Activated naive CD8-positive, alpha-beta T cell treated with anti-CD3 and anti-CD28 coated beads, Interleukin-2, amount 10 ng/mL, durations not matched to agents 7 days and 5 days (primary cell): ENCODE data around the gene C2. TPM values are rescaled to one million over a fixed set of nuclear protein-coding genes. Genes with fewer than 3 reads are reported as not detected.
A peak's percentile ranks its signal among the peaks of the same experiment; 100 is the strongest.
"Not testable (repeated sequence)": the region's sequence is repeated elsewhere in the genome, so short reads cannot be mapped to it uniquely, and the experiment has no call there.

ENCODE experiments used
- ATAC-seq: fragments of 150-1000 bp; cut with Tn5 transposase; one replicate; pipeline ENCODE4 v1.10.0; 2021; ENCODE audit warnings: low read depth, moderate library complexity
- POLR2A ChIA-PET: fragments of 350-600 bp; sonication (Branson Sonifier 250); formaldehyde crosslinking; loops from one replicate; lab custom pipeline; 2021; ENCODE audit warnings: antibody characterized with exemption; lab: Charles Lee
- DNase-seq: peaks from one replicate; pipeline ENCODE4 v3.0.0; 2021
- H3K27ac Mint-ChIP-seq: one replicate; pipeline ENCODE4 v1.8.0; 2022; ENCODE audit warnings: mild to moderate bottlenecking, mixed read lengths
- H3K27me3 Mint-ChIP-seq: one replicate; pipeline ENCODE4 v1.8.0; 2022; ENCODE audit warnings: mild to moderate bottlenecking, moderate library complexity, mixed read lengths
- H3K36me3 Mint-ChIP-seq: one replicate; pipeline ENCODE4 v1.8.0; 2021; ENCODE audit warnings: mild to moderate bottlenecking, mixed read lengths
- H3K4me1 Mint-ChIP-seq: one replicate; pipeline ENCODE4 v1.8.0; 2021; ENCODE audit warnings: mixed read lengths
- H3K4me3 Mint-ChIP-seq: one replicate; pipeline ENCODE4 v1.8.0; 2022; ENCODE audit warnings: mild to moderate bottlenecking, moderate library complexity, mixed read lengths
- H3K9me3 Mint-ChIP-seq: one replicate; pipeline ENCODE4 v1.8.0; 2021; ENCODE audit warnings: mixed read lengths
- total RNA-seq, 2 experiments: library from RNA; stranded (reverse); gene quantifications; one replicate each; pipeline ENCODE4 v1.2.3, GENCODE V29; 2021

C2 gene
- total RNA-seq, 2 experiments from 2014 or later, result 2.1 to 2.2 TPM

DNA sequence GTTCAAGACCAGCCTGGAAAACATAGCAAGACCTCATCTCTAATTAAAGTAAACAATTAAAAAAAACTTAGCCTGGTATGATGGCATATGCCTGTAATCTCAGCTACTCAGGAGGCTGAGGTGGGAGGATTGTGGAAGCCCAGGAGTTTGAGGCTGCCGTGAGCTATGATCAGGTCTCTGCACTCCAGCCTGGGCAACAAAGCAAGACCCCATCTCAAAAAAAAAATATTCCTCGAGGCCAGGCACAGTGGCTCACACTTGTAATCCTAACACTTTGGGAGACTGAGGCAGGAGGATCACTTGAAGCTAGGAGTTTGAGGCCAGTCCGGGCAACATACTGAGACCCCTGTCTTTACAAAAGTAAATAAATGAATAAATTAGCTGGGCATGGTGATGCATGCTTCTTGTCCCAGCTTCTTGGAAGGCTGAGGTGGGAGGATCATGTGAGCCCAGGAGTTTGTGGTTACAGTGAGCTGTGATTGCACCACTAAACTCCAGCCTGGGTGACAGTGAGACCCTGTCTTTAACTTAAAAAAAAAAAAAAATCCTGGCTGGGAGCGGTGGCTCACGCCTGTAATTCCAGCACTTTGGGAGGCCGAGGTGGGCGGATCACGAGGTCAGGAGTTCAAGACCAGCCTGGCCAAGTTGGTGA, 9.3 kb upstream of the C2 start:
- no peak for ATAC-seq
- Mint-ChIP-seq H3K27me3 (no peaks in the 10 kb centered on the region), H3K4me1 (no peaks in the 10 kb centered on the region), H3K27ac (no peak overlapping the region), H3K36me3 (no peaks in the 10 kb centered on the region), H3K9me3 (no peaks in the 10 kb centered on the region), H3K4me3 (no peak overlapping the region)
- POLR2A ChIA-PET, result no interaction called here
- no peak for DNase-seq

DNA sequence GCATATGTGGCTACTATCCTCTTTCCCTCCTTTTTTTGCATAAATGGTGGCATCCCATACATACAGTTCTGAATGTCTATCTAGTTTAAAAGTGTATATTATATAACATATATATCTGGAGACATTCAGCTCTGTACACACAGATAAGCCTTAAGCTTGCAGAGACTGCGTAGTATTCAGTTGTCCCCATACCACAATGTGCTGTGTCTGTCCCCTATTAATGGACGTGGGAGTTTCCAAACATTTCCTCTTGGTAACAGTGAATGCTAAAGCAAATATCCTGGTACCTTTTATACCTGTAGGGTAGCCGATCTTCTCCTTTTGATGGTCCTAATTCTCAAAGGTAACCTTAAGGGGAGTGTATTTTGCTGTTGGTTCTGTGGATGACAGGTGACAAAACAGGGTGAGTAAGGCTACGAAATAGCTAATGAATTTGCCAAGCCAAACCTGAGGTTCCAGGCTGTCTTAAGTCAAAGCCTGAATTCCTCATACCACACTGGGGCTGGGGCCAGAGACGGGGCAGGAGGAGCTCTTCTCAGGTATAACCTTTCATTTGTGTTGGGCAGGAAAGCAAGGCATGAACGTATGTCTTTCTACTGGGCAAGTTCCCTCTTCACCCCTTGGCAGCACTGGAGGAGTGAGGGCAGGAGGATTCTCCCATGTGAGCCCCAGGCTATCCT, 7.8 kb upstream of the C2 start:
- DNase-seq (no peak), ATAC-seq (no peak)
- Mint-ChIP-seq H3K4me3 (no peak overlapping the region), H3K4me1 (no peaks in the 10 kb centered on the region), H3K36me3 (no peaks in the 10 kb centered on the region), H3K27me3 (peaks cover 2% of the 10 kb centered on the region), H3K9me3 (no peaks in the 10 kb centered on the region), H3K27ac (no peak overlapping the region)
- POLR2A ChIA-PET, result interaction anchor here (0.7 kb wide), 1 partner anchor 22 kb away, joined by 3 read pairs; the partner anchor contains the start of gene EHMT2

DNA sequence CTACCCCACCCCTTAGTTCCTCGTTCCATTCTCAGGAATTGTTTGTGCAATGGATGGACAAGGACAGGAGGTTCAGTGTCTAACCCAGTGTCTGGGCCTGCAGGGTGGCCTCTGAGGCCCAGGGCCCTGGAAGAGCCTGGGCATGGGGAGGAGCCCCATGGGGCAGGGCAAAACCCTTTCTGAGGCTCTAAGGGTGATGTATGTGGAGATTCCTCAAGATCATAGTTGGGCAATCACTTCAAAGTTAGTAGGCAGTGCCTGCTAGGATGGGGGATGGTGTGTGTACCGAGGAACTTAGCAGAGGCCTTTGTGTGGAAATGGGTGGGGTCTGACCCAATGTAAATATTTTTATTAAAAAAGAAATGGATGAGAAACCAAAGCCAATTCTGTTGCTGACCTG, 6.7 kb upstream of the C2 start:
- H3K4me3 Mint-ChIP-seq, result no peak overlapping the region
- DNase-seq, result no peak
- H3K4me1 Mint-ChIP-seq, result no peaks in the 10 kb centered on the region
- H3K9me3 Mint-ChIP-seq, result no peaks in the 10 kb centered on the region
- peaks cover 2% of the 10 kb centered on the region for H3K27me3 Mint-ChIP-seq
- POLR2A ChIA-PET, result interaction anchor here (0.9 kb wide), 1 partner anchor 12 kb away, joined by 4 read pairs; no protein-coding TSS in a partner anchor
- no peaks in the 10 kb centered on the region for H3K36me3 Mint-ChIP-seq
- ATAC-seq, result no peak
- no peak overlapping the region for H3K27ac Mint-ChIP-seq

DNA sequence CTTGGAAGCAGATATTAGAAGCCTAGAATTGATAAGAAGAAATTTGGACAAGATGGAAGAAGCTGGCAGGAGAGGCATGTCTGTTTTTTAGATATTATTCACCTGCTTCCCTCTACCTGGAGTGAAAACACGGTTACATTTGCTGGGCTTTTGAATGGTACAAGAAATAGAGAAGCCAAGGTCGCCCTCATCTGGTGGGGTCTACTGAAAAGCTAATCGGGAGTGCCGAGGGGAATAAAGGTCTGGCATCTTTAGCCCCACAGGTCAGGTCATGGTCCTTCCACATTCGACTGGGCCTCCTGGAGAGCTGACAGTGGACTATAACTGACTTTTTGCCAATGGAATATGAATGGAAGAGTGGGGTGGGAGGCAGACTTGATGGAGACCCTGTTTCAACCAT, 4.6 kb upstream of the C2 start:
- no peak overlapping the region for H3K4me3 Mint-ChIP-seq
- H3K36me3 Mint-ChIP-seq, result no peaks in the 10 kb centered on the region
- DNase-seq (no peak), ATAC-seq (peak; percentile 34)
- no peak overlapping the region for H3K27ac Mint-ChIP-seq
- POLR2A ChIA-PET, result no interaction called here
- peaks cover 8% of the 10 kb centered on the region for H3K27me3 Mint-ChIP-seq
- no peaks in the 10 kb centered on the region for H3K9me3 Mint-ChIP-seq
- no peaks in the 10 kb centered on the region for H3K4me1 Mint-ChIP-seq

DNA sequence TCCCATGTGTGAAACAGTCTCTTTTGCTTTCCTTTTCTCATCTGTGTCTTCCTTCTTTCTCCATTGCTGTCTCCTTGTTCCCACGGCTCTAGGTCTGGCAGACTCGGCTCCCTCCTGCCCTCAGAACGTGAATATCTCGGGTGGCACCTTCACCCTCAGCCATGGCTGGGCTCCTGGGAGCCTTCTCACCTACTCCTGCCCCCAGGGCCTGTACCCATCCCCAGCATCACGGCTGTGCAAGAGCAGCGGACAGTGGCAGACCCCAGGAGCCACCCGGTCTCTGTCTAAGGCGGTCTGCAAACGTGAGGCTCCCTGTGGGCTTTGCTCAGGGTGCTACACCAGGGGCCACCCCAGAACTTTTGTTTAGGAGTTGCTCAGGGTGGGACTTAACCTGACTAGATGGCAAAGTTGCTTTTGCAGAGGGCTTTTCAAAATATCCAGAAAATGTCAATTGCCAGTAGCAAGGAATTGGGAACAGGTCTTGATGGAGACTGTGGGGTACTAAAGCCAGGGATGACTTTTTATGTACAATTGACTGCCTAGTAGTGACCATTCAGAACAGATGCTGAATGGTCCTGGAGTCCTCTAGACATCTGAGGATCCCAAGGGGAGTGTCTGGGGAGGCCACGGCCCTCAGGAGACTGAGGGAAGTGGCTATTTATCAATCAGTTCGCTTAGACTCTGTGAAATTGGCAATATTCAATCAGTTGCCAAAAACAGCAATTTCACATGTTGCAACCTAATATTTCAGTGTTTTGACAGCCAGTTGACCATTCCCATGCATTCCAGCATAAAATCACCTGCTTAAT, 550 bp downstream of the C2 start:
- peaks cover 1% of the 10 kb centered on the region for H3K4me1 Mint-ChIP-seq
- DNase-seq (no peak), ATAC-seq (no peak)
- H3K36me3 Mint-ChIP-seq, result no peaks in the 10 kb centered on the region
- POLR2A ChIA-PET, result no interaction called here
- H3K27me3 Mint-ChIP-seq, result peaks cover 9% of the 10 kb centered on the region
- H3K4me3 Mint-ChIP-seq, result no peak overlapping the region
- no peaks in the 10 kb centered on the region for H3K9me3 Mint-ChIP-seq
- H3K27ac Mint-ChIP-seq, result no peak overlapping the region

DNA sequence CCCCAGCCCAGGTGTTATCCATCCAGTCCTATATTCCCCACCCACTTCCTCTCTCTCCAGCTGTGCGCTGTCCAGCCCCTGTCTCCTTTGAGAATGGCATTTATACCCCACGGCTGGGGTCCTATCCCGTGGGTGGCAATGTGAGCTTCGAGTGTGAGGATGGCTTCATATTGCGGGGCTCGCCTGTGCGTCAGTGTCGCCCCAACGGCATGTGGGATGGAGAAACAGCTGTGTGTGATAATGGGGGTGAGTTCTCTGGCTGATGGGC, 1.1 kb downstream of the C2 start:
- Mint-ChIP-seq H3K36me3 (no peaks in the 10 kb centered on the region), H3K9me3 (no peaks in the 10 kb centered on the region), H3K27ac (no peak overlapping the region), H3K4me1 (peaks cover 1% of the 10 kb centered on the region), H3K4me3 (no peak overlapping the region), H3K27me3 (peaks cover 12% of the 10 kb centered on the region)
- ATAC-seq (no peak), DNase-seq (no peak)
- POLR2A ChIA-PET, result no interaction called here

DNA sequence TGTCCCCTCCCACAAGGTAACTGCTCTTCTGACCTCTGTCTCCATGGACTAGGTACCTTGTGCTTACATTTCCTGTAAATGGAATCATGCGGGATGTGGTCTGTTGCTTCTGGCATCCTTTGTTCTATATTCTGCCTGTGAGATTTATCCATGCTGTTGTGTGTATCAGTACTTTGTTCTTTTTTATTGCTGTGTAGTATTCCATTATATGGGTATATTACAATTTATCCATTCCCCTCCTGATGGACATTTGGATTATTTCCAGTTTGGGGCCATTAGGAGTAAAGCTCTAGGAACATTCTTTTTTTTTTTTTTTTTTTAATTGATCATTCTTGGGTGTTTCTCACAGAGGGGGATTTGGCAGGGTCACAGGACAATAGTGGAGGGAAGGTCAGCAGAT, 3.4 kb downstream of the C2 start:
- Mint-ChIP-seq H3K9me3 (no peaks in the 10 kb centered on the region), H3K4me3 (no peak overlapping the region), H3K27ac (no peak overlapping the region), H3K36me3 (no peaks in the 10 kb centered on the region), H3K27me3 (peaks cover 9% of the 10 kb centered on the region), H3K4me1 (peaks cover 1% of the 10 kb centered on the region)
- ATAC-seq, result no peak
- no peak for DNase-seq
- POLR2A ChIA-PET, result no interaction called here

DNA sequence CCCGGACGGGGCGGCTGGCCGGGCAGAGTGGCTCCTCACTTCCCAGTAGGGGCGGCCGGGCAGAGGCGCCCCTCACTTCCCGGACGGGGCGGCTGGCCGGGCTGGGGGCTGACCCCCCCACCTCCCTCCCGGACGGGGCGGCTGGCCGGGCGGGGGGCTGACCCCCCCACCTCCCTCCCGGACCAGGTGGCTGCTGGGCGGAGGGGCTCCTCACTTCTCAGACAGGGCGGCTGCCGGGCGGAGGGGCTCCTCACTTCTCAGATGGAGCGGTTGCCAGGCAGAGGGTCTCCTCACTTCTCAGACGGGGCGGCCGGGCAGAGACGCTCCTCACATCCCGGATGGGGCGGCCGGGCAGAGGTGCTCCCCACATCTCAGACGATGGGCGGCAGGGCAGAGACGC, 4.6 kb downstream of the C2 start:
- H3K36me3 Mint-ChIP-seq, ATAC-seq, H3K27me3 Mint-ChIP-seq, H3K4me3 Mint-ChIP-seq, H3K27ac Mint-ChIP-seq, H3K9me3 Mint-ChIP-seq, DNase-seq, H3K4me1 Mint-ChIP-seq, POLR2A ChIA-PET: not testable (repeated sequence)

DNA sequence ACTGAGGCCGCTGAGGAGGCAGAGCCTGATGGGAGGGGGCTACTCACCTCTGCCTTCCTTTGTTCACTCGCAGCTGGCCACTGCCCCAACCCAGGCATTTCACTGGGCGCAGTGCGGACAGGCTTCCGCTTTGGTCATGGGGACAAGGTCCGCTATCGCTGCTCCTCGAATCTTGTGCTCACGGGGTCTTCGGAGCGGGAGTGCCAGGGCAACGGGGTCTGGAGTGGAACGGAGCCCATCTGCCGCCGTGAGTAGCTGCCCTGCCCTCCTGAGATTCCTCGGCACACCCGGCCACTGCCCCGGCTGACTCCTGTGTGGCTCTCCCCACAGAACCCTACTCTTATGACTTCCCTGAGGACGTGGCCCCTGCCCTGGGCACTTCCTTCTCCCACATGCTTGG, 6.0 kb downstream of the C2 start:
- Mint-ChIP-seq H3K4me1 (peaks cover 1% of the 10 kb centered on the region), H3K27me3 (peaks cover 4% of the 10 kb centered on the region), H3K27ac (no peak overlapping the region), H3K4me3 (no peak overlapping the region), H3K36me3 (no peaks in the 10 kb centered on the region), H3K9me3 (no peaks in the 10 kb centered on the region)
- ATAC-seq (no peak), DNase-seq (no peak)
- POLR2A ChIA-PET, result no interaction called here

DNA sequence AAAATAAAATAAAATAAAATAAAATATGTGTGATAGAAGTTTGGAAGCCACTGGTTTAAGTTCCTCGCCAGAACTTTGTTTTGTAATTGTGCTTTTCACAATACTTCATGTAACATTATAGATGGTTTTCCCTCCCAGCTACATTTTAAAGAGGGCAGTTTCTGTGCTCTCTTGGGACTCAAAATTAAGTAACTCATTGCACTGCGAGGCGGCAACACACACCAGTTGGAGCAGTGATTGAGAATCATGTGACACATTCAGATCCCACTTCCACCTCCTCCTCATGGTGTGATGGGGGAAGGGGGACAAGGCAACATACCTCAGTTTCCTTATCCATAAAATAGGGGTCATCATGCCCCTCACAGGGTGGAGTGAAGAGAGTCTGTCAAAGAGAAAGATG, 7.5 kb downstream of the C2 start:
- Mint-ChIP-seq H3K36me3 (no peaks in the 10 kb centered on the region), H3K27me3 (peaks cover 5% of the 10 kb centered on the region), H3K27ac (no peak overlapping the region), H3K9me3 (no peaks in the 10 kb centered on the region), H3K4me3 (no peak overlapping the region), H3K4me1 (peaks cover 1% of the 10 kb centered on the region)
- ATAC-seq, result no peak
- POLR2A ChIA-PET, result no interaction called here
- no peak for DNase-seq

DNA sequence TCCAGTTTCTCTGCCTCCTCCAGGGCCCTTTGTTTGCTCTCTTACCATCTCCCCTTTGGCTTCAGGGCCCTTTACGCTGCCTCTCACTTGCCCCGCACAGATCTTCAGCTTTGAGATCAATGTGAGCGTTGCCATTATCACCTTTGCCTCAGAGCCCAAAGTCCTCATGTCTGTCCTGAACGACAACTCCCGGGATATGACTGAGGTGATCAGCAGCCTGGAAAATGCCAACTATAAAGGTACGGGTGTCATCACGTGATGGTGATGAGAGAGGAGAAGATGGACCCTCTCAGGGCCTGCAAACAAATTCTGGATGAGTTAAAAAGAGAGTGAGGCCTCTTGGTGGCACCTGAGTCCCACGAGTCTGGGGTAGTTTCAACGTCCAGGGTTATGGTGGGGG, 8.3 kb downstream of the C2 start:
- POLR2A ChIA-PET, result no interaction called here
- no peaks in the 10 kb centered on the region for H3K9me3 Mint-ChIP-seq
- H3K36me3 Mint-ChIP-seq, result no peaks in the 10 kb centered on the region
- H3K27ac Mint-ChIP-seq, result no peak overlapping the region
- peaks cover 5% of the 10 kb centered on the region for H3K27me3 Mint-ChIP-seq
- no peak overlapping the region for H3K4me3 Mint-ChIP-seq
- no peak for ATAC-seq
- peaks cover under 1% of the 10 kb centered on the region for H3K4me1 Mint-ChIP-seq
- no peak for DNase-seq

DNA sequence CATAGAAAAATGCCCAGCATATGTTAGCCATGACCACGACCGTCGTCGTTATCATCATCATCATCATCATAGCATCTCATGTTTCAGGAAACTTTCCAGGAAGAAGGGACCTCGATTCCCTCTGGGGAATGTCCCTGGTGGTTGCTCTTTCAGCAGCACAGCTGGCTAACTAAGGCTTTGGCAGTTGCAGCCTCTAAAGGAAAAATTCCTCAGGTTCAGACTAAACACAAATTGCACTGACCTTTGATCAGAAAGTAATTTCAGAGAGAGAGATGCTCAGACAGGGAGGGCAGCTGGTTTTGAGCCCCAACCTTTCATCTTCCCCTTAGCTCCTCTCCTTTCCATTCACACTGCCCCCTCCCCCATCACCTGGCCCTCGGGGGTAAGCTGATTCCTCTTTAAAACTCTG, 12.7 kb downstream of the C2 start:
- peaks cover 2% of the 10 kb centered on the region for H3K27me3 Mint-ChIP-seq
- ATAC-seq (no peak), DNase-seq (no peak)
- no peak overlapping the region for H3K4me3 Mint-ChIP-seq
- no peak overlapping the region for H3K27ac Mint-ChIP-seq
- no peaks in the 10 kb centered on the region for H3K9me3 Mint-ChIP-seq
- H3K36me3 Mint-ChIP-seq, result no peaks in the 10 kb centered on the region
- H3K4me1 Mint-ChIP-seq, result peaks cover under 1% of the 10 kb centered on the region
- POLR2A ChIA-PET, result interaction anchor here (1.2 kb wide), 1 partner anchor 38 kb away, joined by 3 read pairs; the partner anchor contains the start of gene ZBTB12

DNA sequence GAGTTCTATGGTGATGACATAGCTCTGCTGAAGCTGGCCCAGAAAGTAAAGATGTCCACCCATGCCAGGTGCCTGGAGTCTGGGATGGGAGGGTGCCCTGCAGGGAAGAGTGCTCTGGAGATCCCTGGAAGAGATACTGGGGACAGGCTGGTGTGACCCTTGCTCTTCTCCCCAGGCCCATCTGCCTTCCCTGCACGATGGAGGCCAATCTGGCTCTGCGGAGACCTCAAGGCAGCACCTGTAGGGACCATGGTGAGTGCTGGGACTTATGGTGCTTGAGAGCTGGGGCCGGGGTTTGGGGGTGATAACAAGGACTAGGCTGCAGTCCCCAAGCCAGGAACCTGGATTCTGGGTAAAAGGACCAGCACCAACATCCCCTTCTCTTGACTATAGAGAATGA, 16.2 kb downstream of the C2 start:
- ATAC-seq, result no peak
- Mint-ChIP-seq H3K36me3 (peaks cover 3% of the 10 kb centered on the region), H3K27me3 (peaks cover 8% of the 10 kb centered on the region), H3K27ac (no peak overlapping the region), H3K4me3 (no peak overlapping the region), H3K9me3 (no peaks in the 10 kb centered on the region), H3K4me1 (peaks cover 9% of the 10 kb centered on the region)
- DNase-seq, result no peak
- POLR2A ChIA-PET, result no interaction called here

DNA sequence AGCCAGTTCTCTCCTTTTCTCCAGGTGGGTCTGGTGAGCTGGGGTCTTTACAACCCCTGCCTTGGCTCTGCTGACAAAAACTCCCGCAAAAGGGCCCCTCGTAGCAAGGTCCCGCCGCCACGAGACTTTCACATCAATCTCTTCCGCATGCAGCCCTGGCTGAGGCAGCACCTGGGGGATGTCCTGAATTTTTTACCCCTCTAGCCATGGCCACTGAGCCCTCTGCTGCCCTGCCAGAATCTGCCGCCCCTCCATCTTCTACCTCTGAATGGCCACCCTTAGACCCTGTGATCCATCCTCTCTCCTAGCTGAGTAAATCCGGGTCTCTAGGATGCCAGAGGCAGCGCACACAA, 17.6 kb downstream of the C2 start:
- ATAC-seq, result no peak
- POLR2A ChIA-PET, result interaction anchor here (1.2 kb wide), 1 partner anchor 27 kb away, joined by 4 read pairs; the partner anchor contains the start of gene DXO
- H3K9me3 Mint-ChIP-seq, result no peaks in the 10 kb centered on the region

More for the DNA sequence above, 17.6 kb downstream of the C2 start:
- DNase-seq, result no peak
- H3K4me3 Mint-ChIP-seq, result no peak overlapping the region
- H3K27ac Mint-ChIP-seq, result no peak overlapping the region
- peaks cover 5% of the 10 kb centered on the region for H3K27me3 Mint-ChIP-seq
- H3K4me1 Mint-ChIP-seq, result peaks cover 9% of the 10 kb centered on the region
- H3K36me3 Mint-ChIP-seq, result peaks cover 3% of the 10 kb centered on the region
